Hematopoietic multipotent progenitor cell treated with erythropoietin and hydrocortisone succinate and interleukin-3 and kit ligand, for 8 days (in vitro differentiated cells): ENCODE results near the gene RXRA.

Experiments
- DNase-seq: peaks from one replicate; pipeline ENCODE4 v3.0.0-alpha.2; 2015

RXRA gene

GRCh38 chr9:134370638-134371037, 44.4 kb downstream of the RXRA start:
- DNase-seq, result no peak

- DNase-seq, result no peak
Measured at GRCh38 chr9:134371731-134372130, 45.5 kb downstream of the RXRA start.

GRCh38 chr9:134372581-134373267, 46.5 kb downstream of the RXRA start:
- no peak for DNase-seq

GRCh38 chr9:134373269-134373668, 47.0 kb downstream of the RXRA start:
- DNase-seq, result peak; percentile 24

GRCh38 chr9:134373953-134374300, 47.7 kb downstream of the RXRA start:
- DNase-seq, result no peak

- no peak for DNase-seq
Measured at GRCh38 chr9:134374301-134375010, 48.2 kb downstream of the RXRA start.

- no peak for DNase-seq
Measured at GRCh38 chr9:134375011-134375390, 48.7 kb downstream of the RXRA start.

GRCh38 chr9:134375430-134376385, 49.5 kb downstream of the RXRA start:
- no peak for DNase-seq

GRCh38 chr9:134376386-134377142, 50.3 kb downstream of the RXRA start:
- no peak for DNase-seq

- DNase-seq, result no peak
Measured at GRCh38 chr9:134377143-134377484, 50.9 kb downstream of the RXRA start.

GRCh38 chr9:134377976-134378375, 51.7 kb downstream of the RXRA start:
- DNase-seq, result no peak

GRCh38 chr9:134378901-134379338, 52.7 kb downstream of the RXRA start:
- no peak for DNase-seq

- DNase-seq, result no peak
Measured at GRCh38 chr9:134379831-134380365, 53.6 kb downstream of the RXRA start.

GRCh38 chr9:134380542-134381271, 54.5 kb downstream of the RXRA start:
- DNase-seq, result no peak

GRCh38 chr9:134381272-134381661, 55.0 kb downstream of the RXRA start:
- no peak for DNase-seq

- peak; percentile 27 for DNase-seq
Measured at GRCh38 chr9:134381671-134382516, 55.6 kb downstream of the RXRA start.

- no peak for DNase-seq
Measured at GRCh38 chr9:134382733-134383132, 56.5 kb downstream of the RXRA start.

GRCh38 chr9:134383148-134383547, 56.9 kb downstream of the RXRA start:
- DNase-seq, result no peak

- DNase-seq, result no peak
Measured at GRCh38 chr9:134384811-134385479, 58.7 kb downstream of the RXRA start.

GRCh38 chr9:134385915-134386314, 59.7 kb downstream of the RXRA start:
- DNase-seq, result no peak
